ENCODE measurements around the gene OTX1.

- TF ChIP-seq CTCF (IDR thresholded peaks at IDR 0.05) (no peak), POLR2A (IDR thresholded peaks at IDR 0.05) (no peak)
Measured at GRCh38 chr2:63101954-63102353, 51.3 kb downstream of the OTX1 start.
